ENCODE measurements around the gene AIPL1. TPM values are rescaled to one million over a fixed set of nuclear protein-coding genes. Genes with fewer than 3 reads are reported as not detected.

The AIPL1 gene
- total RNA-seq, 1 experiment from 2014 or later = 0.46 TPM

DNA sequence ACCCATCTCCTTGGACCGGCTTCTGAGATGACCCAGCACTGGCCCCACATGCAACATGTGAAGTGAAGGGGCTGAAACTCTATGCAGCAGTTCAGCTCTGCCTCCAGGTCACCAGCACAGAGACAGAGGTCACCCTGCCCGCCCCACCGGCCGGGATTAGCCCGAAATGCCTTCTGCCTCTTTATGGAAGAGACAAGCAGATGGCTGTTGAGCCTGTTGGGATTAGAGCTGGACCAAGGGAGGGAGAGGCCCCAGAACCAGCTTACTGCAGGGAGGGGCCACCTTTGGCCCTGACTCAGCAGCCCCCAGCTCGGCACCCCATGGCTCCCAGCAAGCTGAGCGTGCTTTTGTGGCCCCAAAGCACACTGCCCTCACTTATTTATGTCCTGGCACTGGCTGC is 5.7 kb downstream of the AIPL1 start:
- Mint-ChIP-seq H3K36me3 (peaks cover 11% of the 10 kb centered on the region), H3K4me3 (no peak overlapping the region), H3K27ac (no peak overlapping the region), H3K4me1 (no peaks in the 10 kb centered on the region), H3K9me3 (peaks cover 18% of the 10 kb centered on the region), H3K27me3 (ENCODE audit: low read depth) (no peaks in the 10 kb centered on the region)
- POLR2A ChIA-PET = no interaction called here
- CTCF ChIA-PET = no interaction called here
- DNase-seq (ENCODE audit: low spot score) (no peak), ATAC-seq (no peak)
- TF ChIP-seq FOXK1 (CRISPR knock-in tag; IDR thresholded peaks at IDR 0.05) (no peak), NFYB (CRISPR knock-in tag; conservative IDR thresholded peaks at IDR 0.05; ENCODE audit: low read depth) (no peak), KAT7 (CRISPR knock-in tag; IDR thresholded peaks at IDR 0.05; ENCODE audit: borderline replicate concordance) (no peak), ATF2 (CRISPR knock-in tag; IDR thresholded peaks at IDR 0.05; ENCODE audit: borderline replicate concordance, low read depth) (no peak)

DNA sequence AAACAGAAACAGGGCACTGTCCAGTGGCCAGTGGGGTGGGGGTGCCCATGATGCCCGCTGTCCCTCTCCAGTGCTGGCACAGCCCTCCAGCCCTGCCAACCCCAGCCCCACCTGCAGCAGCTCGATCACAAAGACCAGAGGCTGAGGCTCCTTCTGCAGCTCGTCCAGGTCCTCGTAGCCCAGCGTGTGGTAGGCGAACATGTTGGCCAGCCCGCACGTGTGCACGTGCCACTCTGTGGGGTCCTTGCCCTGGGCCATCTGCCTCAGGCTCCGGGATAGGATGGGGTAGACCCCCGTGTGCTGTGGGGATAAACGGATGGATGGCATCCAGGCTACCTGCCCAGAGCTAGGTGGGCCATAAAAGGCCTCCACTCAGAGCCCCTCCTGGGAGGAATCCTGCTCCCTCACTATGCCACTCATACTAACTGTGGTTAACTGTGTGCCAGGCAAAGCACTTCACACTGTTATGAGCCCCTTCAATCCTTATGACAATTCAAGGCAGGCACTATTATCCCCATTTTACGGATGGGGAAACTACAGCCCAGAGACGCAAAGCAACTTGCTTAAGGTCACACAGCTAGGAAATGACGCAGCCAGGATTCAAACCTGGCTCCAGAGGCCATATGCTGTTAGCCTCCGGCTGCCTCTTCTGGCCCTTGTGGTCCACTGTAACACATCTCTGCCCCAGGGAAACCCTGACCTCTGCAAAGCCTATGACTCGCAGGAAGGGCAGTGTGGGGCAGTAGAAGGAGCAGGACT is 6.5 kb downstream of the AIPL1 start:
- H3K4me1 Mint-ChIP-seq = no peaks in the 10 kb centered on the region
- no peak overlapping the region for H3K27ac Mint-ChIP-seq
- H3K4me3 Mint-ChIP-seq = no peak overlapping the region
- ChIA-PET CTCF (no interaction called here), POLR2A (interaction anchor here (0.7 kb wide), 1 partner anchor 1375 kb away, joined by 3 read pairs; no protein-coding TSS in a partner anchor)
- no peaks in the 10 kb centered on the region for H3K27me3 Mint-ChIP-seq (ENCODE audit: low read depth)
- H3K9me3 Mint-ChIP-seq = peaks cover 18% of the 10 kb centered on the region
- TF ChIP-seq ZNF317 (CRISPR knock-in tag; IDR thresholded peaks at IDR 0.05; ENCODE audit: borderline replicate concordance, low read depth) (no peak), SMAD3 (CRISPR knock-in tag; IDR thresholded peaks at IDR 0.05; ENCODE audit: borderline replicate concordance) (no peak), TCF7 (CRISPR knock-in tag; IDR thresholded peaks at IDR 0.05; ENCODE audit: low read depth) (no peak), ZBTB21 (CRISPR knock-in tag; IDR thresholded peaks at IDR 0.05; ENCODE audit: borderline replicate concordance) (no peak), ZNF396 (CRISPR knock-in tag; IDR thresholded peaks at IDR 0.05; ENCODE audit: borderline replicate concordance) (no peak), OVOL2 (CRISPR knock-in tag; IDR thresholded peaks at IDR 0.05; ENCODE audit: borderline replicate concordance) (no peak), ZNF219 (CRISPR knock-in tag; IDR thresholded peaks at IDR 0.05; ENCODE audit: borderline replicate concordance) (no peak), ZNF671 (CRISPR knock-in tag; IDR thresholded peaks at IDR 0.05) (no peak), PRRX2 (CRISPR knock-in tag; IDR thresholded peaks at IDR 0.05) (no peak), FOXK1 (CRISPR knock-in tag; IDR thresholded peaks at IDR 0.05) (no peak), E2F1 (CRISPR knock-in tag; IDR thresholded peaks at IDR 0.05) (no peak), IRF2 (CRISPR knock-in tag; IDR thresholded peaks at IDR 0.05; ENCODE audit: borderline replicate concordance, low read depth) (no peak), ZNF425 (CRISPR knock-in tag; conservative IDR thresholded peaks at IDR 0.05) (no peak), TEAD1 (CRISPR knock-in tag; IDR thresholded peaks at IDR 0.05) (no peak)
- TF ChIP-seq, protein P1, sequence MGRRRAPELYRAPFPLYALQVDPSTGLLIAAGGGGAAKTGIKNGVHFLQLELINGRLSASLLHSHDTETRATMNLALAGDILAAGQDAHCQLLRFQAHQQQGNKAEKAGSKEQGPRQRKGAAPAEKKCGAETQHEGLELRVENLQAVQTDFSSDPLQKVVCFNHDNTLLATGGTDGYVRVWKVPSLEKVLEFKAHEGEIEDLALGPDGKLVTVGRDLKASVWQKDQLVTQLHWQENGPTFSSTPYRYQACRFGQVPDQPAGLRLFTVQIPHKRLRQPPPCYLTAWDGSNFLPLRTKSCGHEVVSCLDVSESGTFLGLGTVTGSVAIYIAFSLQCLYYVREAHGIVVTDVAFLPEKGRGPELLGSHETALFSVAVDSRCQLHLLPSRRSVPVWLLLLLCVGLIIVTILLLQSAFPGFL (CRISPR knock-in tag; IDR thresholded peaks at IDR 0.05; ENCODE audit: borderline replicate concordance) = no peak
- TF ChIP-seq, protein P2, sequence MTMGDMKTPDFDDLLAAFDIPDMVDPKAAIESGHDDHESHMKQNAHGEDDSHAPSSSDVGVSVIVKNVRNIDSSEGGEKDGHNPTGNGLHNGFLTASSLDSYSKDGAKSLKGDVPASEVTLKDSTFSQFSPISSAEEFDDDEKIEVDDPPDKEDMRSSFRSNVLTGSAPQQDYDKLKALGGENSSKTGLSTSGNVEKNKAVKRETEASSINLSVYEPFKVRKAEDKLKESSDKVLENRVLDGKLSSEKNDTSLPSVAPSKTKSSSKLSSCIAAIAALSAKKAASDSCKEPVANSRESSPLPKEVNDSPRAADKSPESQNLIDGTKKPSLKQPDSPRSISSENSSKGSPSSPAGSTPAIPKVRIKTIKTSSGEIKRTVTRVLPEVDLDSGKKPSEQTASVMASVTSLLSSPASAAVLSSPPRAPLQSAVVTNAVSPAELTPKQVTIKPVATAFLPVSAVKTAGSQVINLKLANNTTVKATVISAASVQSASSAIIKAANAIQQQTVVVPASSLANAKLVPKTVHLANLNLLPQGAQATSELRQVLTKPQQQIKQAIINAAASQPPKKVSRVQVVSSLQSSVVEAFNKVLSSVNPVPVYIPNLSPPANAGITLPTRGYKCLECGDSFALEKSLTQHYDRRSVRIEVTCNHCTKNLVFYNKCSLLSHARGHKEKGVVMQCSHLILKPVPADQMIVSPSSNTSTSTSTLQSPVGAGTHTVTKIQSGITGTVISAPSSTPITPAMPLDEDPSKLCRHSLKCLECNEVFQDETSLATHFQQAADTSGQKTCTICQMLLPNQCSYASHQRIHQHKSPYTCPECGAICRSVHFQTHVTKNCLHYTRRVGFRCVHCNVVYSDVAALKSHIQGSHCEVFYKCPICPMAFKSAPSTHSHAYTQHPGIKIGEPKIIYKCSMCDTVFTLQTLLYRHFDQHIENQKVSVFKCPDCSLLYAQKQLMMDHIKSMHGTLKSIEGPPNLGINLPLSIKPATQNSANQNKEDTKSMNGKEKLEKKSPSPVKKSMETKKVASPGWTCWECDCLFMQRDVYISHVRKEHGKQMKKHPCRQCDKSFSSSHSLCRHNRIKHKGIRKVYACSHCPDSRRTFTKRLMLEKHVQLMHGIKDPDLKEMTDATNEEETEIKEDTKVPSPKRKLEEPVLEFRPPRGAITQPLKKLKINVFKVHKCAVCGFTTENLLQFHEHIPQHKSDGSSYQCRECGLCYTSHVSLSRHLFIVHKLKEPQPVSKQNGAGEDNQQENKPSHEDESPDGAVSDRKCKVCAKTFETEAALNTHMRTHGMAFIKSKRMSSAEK (CRISPR knock-in tag; IDR thresholded peaks at IDR 0.05; ENCODE audit: borderline replicate concordance) = no peak
- TF ChIP-seq, protein P3, sequence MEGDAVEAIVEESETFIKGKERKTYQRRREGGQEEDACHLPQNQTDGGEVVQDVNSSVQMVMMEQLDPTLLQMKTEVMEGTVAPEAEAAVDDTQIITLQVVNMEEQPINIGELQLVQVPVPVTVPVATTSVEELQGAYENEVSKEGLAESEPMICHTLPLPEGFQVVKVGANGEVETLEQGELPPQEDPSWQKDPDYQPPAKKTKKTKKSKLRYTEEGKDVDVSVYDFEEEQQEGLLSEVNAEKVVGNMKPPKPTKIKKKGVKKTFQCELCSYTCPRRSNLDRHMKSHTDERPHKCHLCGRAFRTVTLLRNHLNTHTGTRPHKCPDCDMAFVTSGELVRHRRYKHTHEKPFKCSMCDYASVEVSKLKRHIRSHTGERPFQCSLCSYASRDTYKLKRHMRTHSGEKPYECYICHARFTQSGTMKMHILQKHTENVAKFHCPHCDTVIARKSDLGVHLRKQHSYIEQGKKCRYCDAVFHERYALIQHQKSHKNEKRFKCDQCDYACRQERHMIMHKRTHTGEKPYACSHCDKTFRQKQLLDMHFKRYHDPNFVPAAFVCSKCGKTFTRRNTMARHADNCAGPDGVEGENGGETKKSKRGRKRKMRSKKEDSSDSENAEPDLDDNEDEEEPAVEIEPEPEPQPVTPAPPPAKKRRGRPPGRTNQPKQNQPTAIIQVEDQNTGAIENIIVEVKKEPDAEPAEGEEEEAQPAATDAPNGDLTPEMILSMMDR (IDR thresholded peaks at IDR 0.05) = no peak
- no peak for ATAC-seq
- DNase-seq (ENCODE audit: low spot score) = no peak
- H3K36me3 Mint-ChIP-seq = peaks cover 11% of the 10 kb centered on the region

All from WTC11 (cell line).